ENCODE measurements around the gene ZNF19. TPM values are rescaled to one million over a fixed set of nuclear protein-coding genes. Genes with fewer than 3 reads are reported as not detected.

ZNF19 gene
- total and polyA plus RNA-seq, 2 experiments from 2014 or later: 4.5 to 7.0 TPM

- no peak for TF ChIP-seq CTCF (IDR thresholded peaks at IDR 0.05; ENCODE audit: low read depth, low read length)
- Histone ChIP-seq H3K4me3 (no peak overlapping the region), H3K27ac (no peak overlapping the region), H3K4me1 (ENCODE audit: low read depth) (peaks cover 9% of the 10 kb centered on the region), H3K9me3 (ENCODE audit: low read depth) (no peaks in the 10 kb centered on the region), H3K36me3 (no peaks in the 10 kb centered on the region), H3K27me3 (no peaks in the 10 kb centered on the region)
- peak in 1 of 2 donors; percentile 79 for DNase-seq (ENCODE audit: low read depth in 1 of 2, low spot score in 1 of 2)
These were observed 28.9 kb downstream of the ZNF19 start for GRCh38 chr16:71460236-71460635.

- peaks cover 4% of the 10 kb centered on the region for H3K36me3 ChIP-seq
- H3K4me3 ChIP-seq: no peak overlapping the region
- H3K27me3 ChIP-seq: no peaks in the 10 kb centered on the region
- no peak overlapping the region for H3K27ac ChIP-seq
- no peak for DNase-seq (ENCODE audit: low read depth in 1 of 2, low spot score in 1 of 2)
- TF ChIP-seq CTCF (IDR thresholded peaks at IDR 0.05; ENCODE audit: low read depth, low read length): no peak
- H3K4me1 ChIP-seq (ENCODE audit: low read depth): peaks cover 9% of the 10 kb centered on the region
- no peaks in the 10 kb centered on the region for H3K9me3 ChIP-seq (ENCODE audit: low read depth)
These were observed 29.6 kb downstream of the ZNF19 start for GRCh38 chr16:71459510-71459909.

GRCh38 chr16:71456801-71457200 is 32.3 kb downstream of the ZNF19 start:
- Histone ChIP-seq H3K36me3 (peaks cover 9% of the 10 kb centered on the region), H3K27ac (no peak overlapping the region), H3K4me3 (no peak overlapping the region), H3K27me3 (no peaks in the 10 kb centered on the region), H3K9me3 (ENCODE audit: low read depth) (no peaks in the 10 kb centered on the region), H3K4me1 (ENCODE audit: low read depth) (peaks cover 9% of the 10 kb centered on the region)
- no peak for DNase-seq (ENCODE audit: low read depth in 1 of 2, low spot score in 1 of 2)
- no peak for TF ChIP-seq CTCF (IDR thresholded peaks at IDR 0.05; ENCODE audit: low read depth, low read length)

GRCh38 chr16:71453036-71453435 is 36.1 kb downstream of the ZNF19 start:
- Histone ChIP-seq H3K36me3 (peaks cover 32% of the 10 kb centered on the region), H3K4me1 (ENCODE audit: low read depth) (no peaks in the 10 kb centered on the region), H3K4me3 (no peak overlapping the region), H3K27me3 (no peaks in the 10 kb centered on the region), H3K27ac (no peak overlapping the region), H3K9me3 (ENCODE audit: low read depth) (peaks cover 8% of the 10 kb centered on the region)
- DNase-seq (ENCODE audit: low read depth in 1 of 2, low spot score in 1 of 2): no peak
- TF ChIP-seq CTCF (IDR thresholded peaks at IDR 0.05; ENCODE audit: low read depth, low read length): no peak

GRCh38 chr16:71449020-71449419 is 40.1 kb downstream of the ZNF19 start:
- Histone ChIP-seq H3K27ac (no peak overlapping the region), H3K4me3 (no peak overlapping the region), H3K36me3 (peaks cover 28% of the 10 kb centered on the region), H3K9me3 (ENCODE audit: low read depth) (peaks cover 8% of the 10 kb centered on the region), H3K4me1 (ENCODE audit: low read depth) (no peaks in the 10 kb centered on the region), H3K27me3 (no peaks in the 10 kb centered on the region)
- no peak for DNase-seq (ENCODE audit: low read depth in 1 of 2, low spot score in 1 of 2)
- no peak for TF ChIP-seq CTCF (IDR thresholded peaks at IDR 0.05; ENCODE audit: low read depth, low read length)

All from cardiac muscle cell (in vitro differentiated cells and primary cell).